HL-60 (cell line): ENCODE results near the gene PPM1E.

Source experiments
- CTCF ChIP-seq: IDR thresholded peaks from one replicate; pipeline ENCODE4 v1.5.1; 2011; ENCODE audit warnings: low read length, control low read depth, inconsistent platforms; ENCODE audit not compliant: insufficient read depth
- GABPA ChIP-seq: IDR thresholded peaks from 2 replicates; pipeline ENCODE4 v1.6.1; 2012; ENCODE audit warnings: low read depth
- POLR2AphosphoS5 ChIP-seq: IDR thresholded peaks from 2 replicates; pipeline ENCODE4 v1.6.1; 2012; ENCODE audit warnings: low read depth
- REST ChIP-seq: IDR thresholded peaks from 2 replicates; pipeline ENCODE4 v1.6.1; 2012; ENCODE audit warnings: low read depth; ENCODE audit not compliant: insufficient replicate concordance
- SPI1 ChIP-seq: IDR thresholded peaks from 2 replicates; pipeline ENCODE4 v1.6.1; 2012; ENCODE audit warnings: low read depth, mild to moderate bottlenecking, borderline replicate concordance

DNA sequence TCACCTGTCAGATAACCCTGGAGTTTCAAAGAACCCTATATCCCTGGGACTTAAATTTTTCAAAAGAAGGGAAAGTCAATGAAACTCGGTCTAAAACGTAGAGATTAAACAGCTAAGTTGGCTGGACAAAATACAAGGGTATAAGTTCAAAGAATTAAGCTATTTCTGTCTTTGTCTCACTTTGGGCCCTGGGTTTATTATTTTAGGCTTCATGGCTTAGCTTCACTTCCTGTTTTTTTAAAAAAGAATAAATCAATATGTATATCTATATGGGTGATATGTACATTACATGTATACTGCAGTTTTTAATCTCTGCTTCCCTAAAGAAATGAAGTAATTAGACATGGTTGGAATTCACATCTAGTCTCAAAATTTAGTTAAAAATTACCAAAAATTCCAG is 218.7 kb downstream of the PPM1E start:
- TF ChIP-seq CTCF (no peak), POLR2AphosphoS5 (no peak), SPI1 (peak; percentile 61; the same call in 1 of the 2 replicates), REST (no peak), GABPA (no peak)
